ENCODE results near the gene DCUN1D3.

DNA sequence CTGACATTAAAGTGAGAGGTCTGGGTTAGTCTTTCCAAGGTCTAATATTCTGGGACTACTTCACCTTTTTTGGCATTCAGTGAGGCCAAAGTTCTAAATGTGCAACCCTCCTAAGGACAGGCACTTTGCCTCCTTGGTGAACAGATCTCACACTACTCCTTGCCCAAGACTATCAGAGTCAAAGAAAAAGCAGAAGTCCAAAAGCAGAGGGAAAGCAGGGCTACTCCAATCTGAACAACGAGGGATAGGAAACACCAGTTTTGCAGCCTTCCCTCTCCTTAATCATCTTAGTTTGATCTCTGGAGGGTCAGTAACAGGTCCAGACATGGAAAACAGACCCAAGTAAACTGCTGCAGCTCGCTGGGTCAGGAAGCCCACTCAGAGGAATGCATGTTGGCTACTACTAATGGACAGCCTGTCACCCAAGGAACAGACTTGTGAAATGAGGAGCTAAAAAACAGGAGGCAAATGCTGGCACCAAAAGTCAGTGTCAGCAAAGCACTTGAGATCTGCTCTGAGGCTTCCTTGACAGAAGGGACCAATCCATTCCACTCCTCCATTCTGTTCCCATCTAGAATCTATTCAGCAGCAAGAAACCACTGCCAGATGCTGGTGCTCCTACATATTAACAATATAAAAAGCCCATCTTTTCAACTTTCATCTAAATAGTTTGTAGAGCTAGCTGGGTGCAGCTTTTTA lies 29.9 kb downstream of the DCUN1D3 start:
- TF ChIP-seq, protein P1, sequence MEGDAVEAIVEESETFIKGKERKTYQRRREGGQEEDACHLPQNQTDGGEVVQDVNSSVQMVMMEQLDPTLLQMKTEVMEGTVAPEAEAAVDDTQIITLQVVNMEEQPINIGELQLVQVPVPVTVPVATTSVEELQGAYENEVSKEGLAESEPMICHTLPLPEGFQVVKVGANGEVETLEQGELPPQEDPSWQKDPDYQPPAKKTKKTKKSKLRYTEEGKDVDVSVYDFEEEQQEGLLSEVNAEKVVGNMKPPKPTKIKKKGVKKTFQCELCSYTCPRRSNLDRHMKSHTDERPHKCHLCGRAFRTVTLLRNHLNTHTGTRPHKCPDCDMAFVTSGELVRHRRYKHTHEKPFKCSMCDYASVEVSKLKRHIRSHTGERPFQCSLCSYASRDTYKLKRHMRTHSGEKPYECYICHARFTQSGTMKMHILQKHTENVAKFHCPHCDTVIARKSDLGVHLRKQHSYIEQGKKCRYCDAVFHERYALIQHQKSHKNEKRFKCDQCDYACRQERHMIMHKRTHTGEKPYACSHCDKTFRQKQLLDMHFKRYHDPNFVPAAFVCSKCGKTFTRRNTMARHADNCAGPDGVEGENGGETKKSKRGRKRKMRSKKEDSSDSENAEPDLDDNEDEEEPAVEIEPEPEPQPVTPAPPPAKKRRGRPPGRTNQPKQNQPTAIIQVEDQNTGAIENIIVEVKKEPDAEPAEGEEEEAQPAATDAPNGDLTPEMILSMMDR (conservative IDR thresholded peaks at IDR 0.05 in 1 of 2, IDR thresholded peaks at IDR 0.05 in 1 of 2; ENCODE audit: low read depth in 1 of 2, low read length in 2 of 2): no peak
- no peak for TF ChIP-seq EZH2 (IDR thresholded peaks at IDR 0.05; ENCODE audit: low read length, missing control alignments)

Measured in fibroblast of lung (primary cell).